ENCODE measurements around the gene ACAP1. TPM values are rescaled to one million over a fixed set of nuclear protein-coding genes. Genes with fewer than 3 reads are reported as not detected.

The ACAP1 gene
- total and polyA plus RNA-seq, 8 donors, result 1.6 to 5.6 (median 3.1) TPM

- TF ChIP-seq CTCF (IDR thresholded peaks at IDR 0.05), result no peak
- peak within 1 kb of the TSS; percentile 87 to 98 (median 96) for H3K4me3 ChIP-seq
- DNase-seq, result no peak
- FAIRE-seq, result no peak
- peak in 3 of 4 donors; percentile 21 to 39 (median 26) for ATAC-seq
- peaks cover 0 to under 1% (median 0%) of the 10 kb centered on the region in 3 donors for H3K36me3 ChIP-seq
- intact Hi-C loops (cut with DNase I), result no loop called here
- WGBS, 2 donors, result 0 to 1% methylated on average over 49 to 50 of the region's 50 CpGs
- no peaks in the 10 kb centered on the region for H3K27me3 ChIP-seq
- peaks cover 0 to 11% (median 4%) of the 10 kb centered on the region in 3 donors for H3K4me1 ChIP-seq
- H3K27ac ChIP-seq, result peak within 1 kb of the TSS; percentile 71 to 91 (median 82)
- no peaks in the 10 kb centered on the region for H3K9me3 ChIP-seq
These were observed 7.4 kb upstream of the ACAP1 start, which contains the start of gene NEURL4 for GRCh38 chr17:7328840-7329373. Gene NEURL4 (minus strand): TSS chr17:7329335. CDS start chr17:7329312, 23 bp downstream.

GRCh38 chr17:7329374-7329996, 6.8 kb upstream of the ACAP1 start:
- FAIRE-seq (peak; percentile 81), DNase-seq (peak; percentile 93 to 99 (median 98)), ATAC-seq (peak; percentile 89 to 93 (median 90))
- Histone ChIP-seq H3K4me1 (peaks cover 0 to 11% (median 4%) of the 10 kb centered on the region in 3 donors), H3K27me3 (no peaks in the 10 kb centered on the region), H3K4me3 (peak overlapping the region; percentile 87 to 98 (median 96)), H3K36me3 (no peaks in the 10 kb centered on the region), H3K27ac (peak overlapping the region; percentile 71 to 91 (median 82)), H3K9me3 (no peaks in the 10 kb centered on the region)
- intact Hi-C loops (cut with DNase I), result no loop called here
- no peak for TF ChIP-seq CTCF (IDR thresholded peaks at IDR 0.05)
- 0% methylated on average over 42 to 43 of the region's 43 CpGs for WGBS, 2 donors

DNA sequence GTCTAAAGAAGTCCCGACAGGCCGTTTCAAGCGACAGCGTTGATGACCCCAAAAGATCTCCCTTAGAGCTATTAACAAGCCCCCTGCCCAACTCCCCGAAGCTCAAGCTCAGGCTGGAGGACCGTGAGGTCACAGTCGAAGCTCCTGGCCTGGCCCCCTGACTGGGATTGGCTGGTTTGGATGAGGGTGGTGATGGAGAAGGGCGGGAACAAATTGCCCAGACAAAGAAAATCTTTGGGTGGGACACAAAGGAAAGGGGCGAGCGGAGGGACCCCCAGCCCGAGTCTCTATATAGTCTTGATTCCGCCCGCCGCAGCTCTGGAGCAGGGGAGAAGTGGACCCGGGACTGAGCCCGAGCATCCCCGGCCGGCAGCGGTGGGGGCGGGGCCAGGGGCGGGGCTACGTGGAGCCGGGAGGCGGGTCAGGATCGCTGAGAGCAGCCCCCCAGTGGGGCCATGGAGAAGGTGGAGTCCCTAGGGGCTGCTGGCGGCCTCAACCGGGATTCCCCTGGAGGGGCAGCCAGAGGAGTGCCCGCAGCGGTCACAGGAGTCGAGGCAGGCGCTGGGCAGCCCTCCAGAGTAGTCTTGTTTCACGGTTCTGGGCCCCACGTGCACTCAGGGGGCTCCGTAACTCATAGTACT, 6.2 kb upstream of the ACAP1 start:
- peak overlapping the region; percentile 87 to 98 (median 96) for H3K4me3 ChIP-seq
- intact Hi-C loops (cut with DNase I), result no loop called here
- ATAC-seq, result peak; percentile 36 to 72 (median 62)

DNA sequence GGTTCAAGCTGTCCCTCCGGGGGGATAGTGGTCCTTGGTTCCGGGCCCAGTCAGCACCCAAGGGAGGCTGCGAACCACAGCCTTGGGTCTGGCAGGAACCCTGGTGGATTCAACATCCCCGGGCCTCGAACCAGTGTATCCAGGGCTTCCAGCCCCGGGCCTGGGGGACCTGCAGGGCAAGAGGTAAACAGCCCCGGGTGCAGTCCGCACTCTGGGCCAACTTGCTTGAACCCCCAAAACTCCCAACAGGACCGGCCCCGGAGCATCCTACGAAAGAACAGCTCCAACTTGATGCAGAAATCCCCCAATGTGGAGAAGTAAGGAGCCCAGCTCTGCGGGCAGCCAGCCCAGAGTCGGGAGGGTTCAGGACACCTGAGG, 5.7 kb upstream of the ACAP1 start:
- DNase-seq, result peak in 3 of 6 donors; percentile 22 to 81 (median 26)
- intact Hi-C loops (cut with DNase I), result no loop called here
- TF ChIP-seq CTCF (IDR thresholded peaks at IDR 0.05), result no peak

More for the DNA sequence above, 6.2 kb upstream of the ACAP1 start:
- whole genome bisulfite sequencing, 2 donors, result 1% methylated on average over 33 to 34 of the region's 34 CpGs
- no peaks in the 10 kb centered on the region for H3K27me3 ChIP-seq
- H3K27ac ChIP-seq, result peak overlapping the region; percentile 71 to 91 (median 82)
- FAIRE-seq (no peak), DNase-seq (peak; percentile 55 to 86 (median 78))
- peaks cover 0 to 11% (median 4%) of the 10 kb centered on the region in 3 donors for H3K4me1 ChIP-seq
- no peaks in the 10 kb centered on the region for H3K36me3 ChIP-seq
- no peak for TF ChIP-seq CTCF (IDR thresholded peaks at IDR 0.05)
- no peaks in the 10 kb centered on the region for H3K9me3 ChIP-seq

More for the DNA sequence above, 5.7 kb upstream of the ACAP1 start:
- ATAC-seq, result no peak
- Histone ChIP-seq H3K36me3 (no peaks in the 10 kb centered on the region), H3K27me3 (no peaks in the 10 kb centered on the region), H3K4me1 (peaks cover 0 to 11% (median 4%) of the 10 kb centered on the region in 3 donors), H3K4me3 (peak overlapping the region in 3 of 4 donors; percentile 95 to 98 (median 98)), H3K9me3 (no peaks in the 10 kb centered on the region), H3K27ac (peak overlapping the region in 3 of 4 donors; percentile 71 to 91 (median 90))
- no peak for FAIRE-seq
- 53 to 54% methylated on average over 13 of the region's 13 CpGs for whole genome bisulfite sequencing, 2 donors
